Measurements from ENCODE around the gene NEUROG2.
A peak's percentile ranks its signal among the peaks of the same experiment; 100 is the strongest.
"Not testable (repeated sequence)": the region's sequence is repeated elsewhere in the genome, so short reads cannot be mapped to it uniquely, and the experiment has no call there.

NEUROG2 gene

GRCh38 chr4:112510291-112511092, 5.5 kb downstream of the NEUROG2 start:
- TF ChIP-seq CTCF (IDR thresholded peaks at IDR 0.05; ENCODE audit: insufficient read depth, low read depth, low read length, missing control alignments) = no peak
- DNase-seq (ENCODE audit: low read depth) = no peak
- H3K4me3 ChIP-seq (ENCODE audit: low read length) = no peak overlapping the region

DNA sequence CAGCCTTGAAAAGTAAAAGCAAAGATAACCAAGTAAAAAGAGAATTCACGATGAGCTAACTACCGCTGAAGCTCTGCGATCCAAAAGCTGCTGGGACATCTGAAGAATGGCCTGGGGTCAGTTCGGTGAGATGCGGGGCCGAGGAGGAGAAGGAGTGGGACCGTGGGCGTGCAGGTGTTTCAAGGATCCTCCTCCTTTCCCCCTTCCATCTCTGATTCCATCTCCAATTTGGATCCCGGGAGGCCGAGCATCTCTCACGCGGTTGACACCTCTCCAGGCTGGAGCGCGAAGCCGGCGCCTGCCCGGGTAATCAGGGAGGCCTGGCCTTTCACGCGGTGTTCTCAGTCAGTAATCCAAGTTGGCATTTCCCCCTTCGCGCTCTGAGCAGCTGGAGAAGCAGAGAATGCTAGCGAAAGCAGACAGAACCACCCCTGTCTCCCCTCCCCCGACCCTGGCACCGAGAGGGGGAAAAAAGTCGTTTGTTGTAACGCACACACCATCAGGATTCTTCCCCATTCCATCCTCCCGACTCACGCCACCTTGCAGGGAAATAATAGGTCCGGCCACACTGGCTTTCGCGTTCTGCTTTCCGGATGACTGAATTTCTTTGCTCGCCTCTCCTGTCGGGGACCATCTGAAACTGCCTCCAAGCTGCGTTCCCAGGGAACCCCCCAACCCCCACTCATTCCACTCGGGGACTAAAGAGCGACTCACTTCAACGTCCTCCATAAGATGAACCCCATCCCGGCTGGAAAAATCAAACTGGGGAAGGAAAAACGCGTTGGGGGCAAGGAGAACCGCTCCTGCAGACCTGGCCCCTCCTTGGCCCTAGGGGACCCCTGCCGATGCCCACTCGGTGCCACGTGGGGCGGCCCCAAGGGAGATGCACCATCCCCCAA, 6.5 kb downstream of the NEUROG2 start:
- DNase-seq (ENCODE audit: low read depth) = peak; percentile 67
- no peak for TF ChIP-seq CTCF (IDR thresholded peaks at IDR 0.05; ENCODE audit: insufficient read depth, low read depth, low read length, missing control alignments)
- H3K4me3 ChIP-seq (ENCODE audit: low read length) = peak overlapping the region; percentile 21

DNA sequence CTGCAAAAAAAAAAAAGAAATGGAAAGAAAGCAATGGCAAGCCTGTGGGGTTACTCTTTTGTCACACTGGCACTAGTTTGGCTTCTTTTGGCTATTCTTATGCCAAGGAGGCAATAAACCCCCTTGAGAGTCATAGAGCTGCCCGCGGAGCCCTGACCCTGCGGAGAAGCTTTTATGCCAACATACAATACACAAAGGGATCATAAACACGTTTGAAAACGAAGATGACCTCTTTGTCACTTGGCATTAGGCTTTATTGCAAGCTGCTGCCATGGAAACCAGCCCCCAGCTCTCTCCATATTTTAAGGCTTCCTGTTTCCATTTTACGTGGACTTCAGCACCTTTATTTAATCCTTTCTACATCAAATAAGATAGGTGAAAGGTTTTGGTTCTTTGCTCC, 7.6 kb downstream of the NEUROG2 start:
- no peak for TF ChIP-seq CTCF (IDR thresholded peaks at IDR 0.05; ENCODE audit: insufficient read depth, low read depth, low read length, missing control alignments)
- no peak overlapping the region for H3K4me3 ChIP-seq (ENCODE audit: low read length)
- DNase-seq (ENCODE audit: low read depth) = no peak

DNA sequence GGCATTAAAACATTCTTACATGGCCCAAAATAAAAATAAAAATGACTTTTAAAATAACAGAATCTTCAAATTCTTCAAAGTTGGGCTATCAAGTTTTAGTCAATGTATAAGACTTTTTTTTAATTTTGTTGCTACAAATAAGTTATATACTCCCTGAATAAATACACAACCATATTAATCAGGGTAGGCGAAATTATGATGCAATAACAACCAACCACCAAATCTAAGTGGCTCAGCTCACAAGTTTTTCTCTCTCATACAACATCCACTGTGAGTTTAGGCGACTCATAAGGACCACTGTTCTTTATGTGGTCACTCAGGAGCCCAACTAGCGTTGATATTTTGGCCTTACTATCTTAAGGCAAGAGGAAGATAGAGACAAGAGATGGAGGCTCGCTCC, 11.2 kb downstream of the NEUROG2 start:
- DNase-seq (ENCODE audit: low read depth) = no peak
- TF ChIP-seq CTCF (IDR thresholded peaks at IDR 0.05; ENCODE audit: insufficient read depth, low read depth, low read length, missing control alignments) = no peak
- no peak overlapping the region for H3K4me3 ChIP-seq (ENCODE audit: low read length)

DNA sequence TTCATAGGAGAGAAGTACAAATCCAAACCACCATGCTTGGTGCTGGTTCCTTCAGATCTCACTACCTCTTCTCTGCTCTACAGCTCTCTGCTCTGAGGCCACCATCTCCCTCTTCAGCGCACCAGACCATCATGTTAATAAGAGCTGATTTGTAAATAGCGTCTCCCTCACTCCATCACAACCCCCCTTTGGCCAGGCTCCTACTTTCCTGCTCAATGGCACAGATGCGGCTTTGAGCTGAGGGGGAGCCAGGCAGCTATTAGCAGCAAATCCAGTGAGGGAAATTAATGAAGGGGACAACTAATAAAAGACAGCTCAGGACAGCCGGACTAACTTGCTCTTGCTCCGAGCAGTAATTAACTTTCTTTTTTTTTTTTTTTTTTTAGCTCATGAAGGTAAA, 13.1 kb downstream of the NEUROG2 start:
- TF ChIP-seq CTCF (IDR thresholded peaks at IDR 0.05; ENCODE audit: insufficient read depth, low read depth, low read length, missing control alignments) = no peak

DNA sequence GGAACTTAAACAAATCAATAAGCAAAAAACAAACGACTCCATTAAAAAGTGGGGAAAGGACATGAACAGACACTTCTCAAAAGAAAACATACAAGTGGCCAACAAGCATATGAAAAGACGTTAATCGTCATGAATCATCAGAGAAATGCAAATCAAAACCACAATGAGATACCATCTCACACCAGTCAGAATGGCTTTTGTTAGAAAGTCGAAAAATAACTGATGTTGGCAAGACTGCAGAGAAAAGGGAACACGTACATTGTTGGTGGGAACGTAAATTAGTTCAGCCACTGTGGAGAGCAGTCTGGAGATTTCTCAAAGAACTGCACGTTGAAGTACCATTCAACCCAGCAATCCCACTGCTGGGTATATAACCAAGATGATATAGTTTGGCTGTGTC, 23.7 kb downstream of the NEUROG2 start:
- no peak for DNase-seq (ENCODE audit: low read depth)
- no peak overlapping the region for H3K4me3 ChIP-seq (ENCODE audit: low read length)
- no peak for TF ChIP-seq CTCF (IDR thresholded peaks at IDR 0.05; ENCODE audit: insufficient read depth, low read depth, low read length, missing control alignments)

More for the DNA sequence above, 13.1 kb downstream of the NEUROG2 start:
- H3K4me3 ChIP-seq (ENCODE audit: low read length) = no peak overlapping the region
- no peak for DNase-seq (ENCODE audit: low read depth)

DNA sequence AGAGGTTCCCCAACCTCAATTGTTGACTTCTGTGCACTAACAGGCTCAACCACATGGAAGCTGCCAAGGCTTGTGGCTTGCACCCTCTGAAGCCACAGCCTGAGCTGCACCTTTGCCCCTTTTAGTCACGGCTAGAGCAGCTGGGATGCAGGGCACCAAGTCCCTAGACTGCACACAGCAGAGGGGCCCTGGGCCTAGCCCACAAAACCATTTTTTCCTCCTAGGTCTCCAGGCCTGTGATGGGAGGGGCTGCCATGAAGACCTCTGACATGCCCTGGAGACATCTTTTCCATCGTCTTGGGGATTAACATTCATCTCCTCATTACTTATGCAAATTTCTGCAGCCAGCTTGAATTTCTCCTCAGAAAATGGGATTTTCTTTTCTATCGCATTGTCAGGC, 25.2 kb downstream of the NEUROG2 start:
- H3K4me3 ChIP-seq (ENCODE audit: low read length); DNase-seq (ENCODE audit: low read depth): not testable (repeated sequence)
